GM12878 (cell line): Measurements from ENCODE around the gene PACS1.

Source experiments
- HDAC2 ChIP-seq: fragments of 200-600 bp; sonication (generic); IDR thresholded peaks from 2 replicates; pipeline ENCODE4 v1.6.1; 2017
- HDGF ChIP-seq: fragments of 450-650 bp; IDR thresholded peaks from 2 replicates; pipeline ENCODE4 v1.6.1; 2016; ENCODE audit warnings: antibody characterized with exemption
- MYC ChIP-seq: IDR thresholded peaks from 2 replicates; pipeline ENCODE4 v1.6.1; 2011; ENCODE audit warnings: mild to moderate bottlenecking, low read length, moderate library complexity, inconsistent platforms; ENCODE audit not compliant: insufficient read depth, insufficient replicate concordance, insufficient read length, severe bottlenecking
- POLR2A ChIP-seq: IDR thresholded peaks from 2 replicates; pipeline ENCODE4 v1.6.1; 2011; ENCODE audit warnings: low read depth, mild to moderate bottlenecking, low read length
- RBBP5 ChIP-seq: fragments of 200-600 bp; sonication (generic); conservative IDR thresholded peaks from 2 replicates; pipeline ENCODE4 v1.6.1; 2016
- RFX5 ChIP-seq: IDR thresholded peaks from 2 replicates; pipeline ENCODE4 v1.6.1; 2011; ENCODE audit warnings: low read depth, low read length, improper control_type of control experiment
- SP1 ChIP-seq: IDR thresholded peaks from one replicate; pipeline ENCODE4 v1.6.1; 2011; ENCODE audit warnings: low read depth, low read length
- STAT3 ChIP-seq: IDR thresholded peaks from 2 replicates; pipeline ENCODE4 v1.6.1; 2011; ENCODE audit warnings: low read depth, low read length, improper control_type of control experiment
- TCF3 ChIP-seq: IDR thresholded peaks from 2 replicates; pipeline ENCODE4 v1.6.1; 2012; ENCODE audit warnings: low read depth, mild to moderate bottlenecking, low read length, borderline replicate concordance; ENCODE audit not compliant: insufficient read depth
- TF ChIP-seq, protein P1 (sequence below), 3 experiments: IDR thresholded peaks in 2 of 3; conservative IDR thresholded peaks in 1 of 3; 2 replicates each; pipeline ENCODE4 v1.5.1; 2011; ENCODE audit warnings: low read depth in 3 of 3, low read length in 3 of 3, mild to moderate bottlenecking in 3 of 3, control low read depth in 2 of 3, moderate library complexity in 2 of 3, inconsistent platforms in 1 of 3, mixed read lengths in 1 of 3; ENCODE audit not compliant: control insufficient read depth in 2 of 3, insufficient read depth in 1 of 3; ENCODE audit errors: extremely low read depth in 1 of 3
- TF ChIP-seq, protein P2 (sequence below): fragments of 450-650 bp; IDR thresholded peaks from 2 replicates; pipeline ENCODE4 v1.6.1; 2016; ENCODE audit warnings: mild to moderate bottlenecking
- TF ChIP-seq, protein P3 (sequence below): IDR thresholded peaks from 2 replicates; pipeline ENCODE4 v1.6.1; 2011; ENCODE audit warnings: low read depth, mild to moderate bottlenecking, low read length, moderate library complexity, borderline replicate concordance; ENCODE audit errors: extremely low read depth
- TF ChIP-seq, protein P4 (sequence below): IDR thresholded peaks from 2 replicates; pipeline ENCODE4 v1.6.1; 2012; ENCODE audit warnings: mild to moderate bottlenecking, low read depth, low read length

DNA sequence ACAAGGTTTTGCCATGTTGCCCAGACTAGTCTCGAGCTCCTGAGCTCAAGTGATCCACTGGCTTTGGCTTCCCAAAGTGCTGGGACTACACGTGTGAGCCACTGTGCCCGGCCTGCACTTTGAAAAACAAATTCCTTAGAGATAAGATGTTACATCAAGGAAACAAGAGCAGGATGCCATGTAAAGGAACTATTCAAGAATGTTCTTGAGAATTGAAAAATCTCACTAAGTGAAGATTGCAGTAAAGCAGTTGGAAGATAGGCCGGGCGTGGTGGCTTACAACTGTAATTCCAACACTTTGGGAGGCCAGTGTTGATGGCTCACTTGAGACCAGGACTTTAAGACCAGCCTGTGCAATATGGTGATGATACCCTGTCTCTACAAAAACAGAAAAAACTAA, 88.1 kb downstream of the PACS1 start:
- TF ChIP-seq, protein P1, sequence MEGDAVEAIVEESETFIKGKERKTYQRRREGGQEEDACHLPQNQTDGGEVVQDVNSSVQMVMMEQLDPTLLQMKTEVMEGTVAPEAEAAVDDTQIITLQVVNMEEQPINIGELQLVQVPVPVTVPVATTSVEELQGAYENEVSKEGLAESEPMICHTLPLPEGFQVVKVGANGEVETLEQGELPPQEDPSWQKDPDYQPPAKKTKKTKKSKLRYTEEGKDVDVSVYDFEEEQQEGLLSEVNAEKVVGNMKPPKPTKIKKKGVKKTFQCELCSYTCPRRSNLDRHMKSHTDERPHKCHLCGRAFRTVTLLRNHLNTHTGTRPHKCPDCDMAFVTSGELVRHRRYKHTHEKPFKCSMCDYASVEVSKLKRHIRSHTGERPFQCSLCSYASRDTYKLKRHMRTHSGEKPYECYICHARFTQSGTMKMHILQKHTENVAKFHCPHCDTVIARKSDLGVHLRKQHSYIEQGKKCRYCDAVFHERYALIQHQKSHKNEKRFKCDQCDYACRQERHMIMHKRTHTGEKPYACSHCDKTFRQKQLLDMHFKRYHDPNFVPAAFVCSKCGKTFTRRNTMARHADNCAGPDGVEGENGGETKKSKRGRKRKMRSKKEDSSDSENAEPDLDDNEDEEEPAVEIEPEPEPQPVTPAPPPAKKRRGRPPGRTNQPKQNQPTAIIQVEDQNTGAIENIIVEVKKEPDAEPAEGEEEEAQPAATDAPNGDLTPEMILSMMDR (IDR thresholded peaks at IDR 0.05 in 2 of 3, conservative IDR thresholded peaks at IDR 0.05 in 1 of 3; ENCODE audit: control insufficient read depth in 2 of 3, extremely low read depth in 1 of 3, insufficient read depth in 1 of 3, low read depth in 3 of 3, low read length in 3 of 3) = no peak
- TF ChIP-seq TCF3 (no peak), SP1 (no peak), HDAC2 (no peak), HDGF (no peak), RBBP5 (no peak), POLR2A (no peak), MYC (no peak), RFX5 (no peak), STAT3 (no peak)
- TF ChIP-seq, protein P2, sequence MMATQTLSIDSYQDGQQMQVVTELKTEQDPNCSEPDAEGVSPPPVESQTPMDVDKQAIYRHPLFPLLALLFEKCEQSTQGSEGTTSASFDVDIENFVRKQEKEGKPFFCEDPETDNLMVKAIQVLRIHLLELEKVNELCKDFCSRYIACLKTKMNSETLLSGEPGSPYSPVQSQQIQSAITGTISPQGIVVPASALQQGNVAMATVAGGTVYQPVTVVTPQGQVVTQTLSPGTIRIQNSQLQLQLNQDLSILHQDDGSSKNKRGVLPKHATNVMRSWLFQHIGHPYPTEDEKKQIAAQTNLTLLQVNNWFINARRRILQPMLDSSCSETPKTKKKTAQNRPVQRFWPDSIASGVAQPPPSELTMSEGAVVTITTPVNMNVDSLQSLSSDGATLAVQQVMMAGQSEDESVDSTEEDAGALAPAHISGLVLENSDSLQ = no peak
- TF ChIP-seq, protein P3, sequence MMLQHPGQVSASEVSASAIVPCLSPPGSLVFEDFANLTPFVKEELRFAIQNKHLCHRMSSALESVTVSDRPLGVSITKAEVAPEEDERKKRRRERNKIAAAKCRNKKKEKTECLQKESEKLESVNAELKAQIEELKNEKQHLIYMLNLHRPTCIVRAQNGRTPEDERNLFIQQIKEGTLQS = no peak
- TF ChIP-seq, protein P4, sequence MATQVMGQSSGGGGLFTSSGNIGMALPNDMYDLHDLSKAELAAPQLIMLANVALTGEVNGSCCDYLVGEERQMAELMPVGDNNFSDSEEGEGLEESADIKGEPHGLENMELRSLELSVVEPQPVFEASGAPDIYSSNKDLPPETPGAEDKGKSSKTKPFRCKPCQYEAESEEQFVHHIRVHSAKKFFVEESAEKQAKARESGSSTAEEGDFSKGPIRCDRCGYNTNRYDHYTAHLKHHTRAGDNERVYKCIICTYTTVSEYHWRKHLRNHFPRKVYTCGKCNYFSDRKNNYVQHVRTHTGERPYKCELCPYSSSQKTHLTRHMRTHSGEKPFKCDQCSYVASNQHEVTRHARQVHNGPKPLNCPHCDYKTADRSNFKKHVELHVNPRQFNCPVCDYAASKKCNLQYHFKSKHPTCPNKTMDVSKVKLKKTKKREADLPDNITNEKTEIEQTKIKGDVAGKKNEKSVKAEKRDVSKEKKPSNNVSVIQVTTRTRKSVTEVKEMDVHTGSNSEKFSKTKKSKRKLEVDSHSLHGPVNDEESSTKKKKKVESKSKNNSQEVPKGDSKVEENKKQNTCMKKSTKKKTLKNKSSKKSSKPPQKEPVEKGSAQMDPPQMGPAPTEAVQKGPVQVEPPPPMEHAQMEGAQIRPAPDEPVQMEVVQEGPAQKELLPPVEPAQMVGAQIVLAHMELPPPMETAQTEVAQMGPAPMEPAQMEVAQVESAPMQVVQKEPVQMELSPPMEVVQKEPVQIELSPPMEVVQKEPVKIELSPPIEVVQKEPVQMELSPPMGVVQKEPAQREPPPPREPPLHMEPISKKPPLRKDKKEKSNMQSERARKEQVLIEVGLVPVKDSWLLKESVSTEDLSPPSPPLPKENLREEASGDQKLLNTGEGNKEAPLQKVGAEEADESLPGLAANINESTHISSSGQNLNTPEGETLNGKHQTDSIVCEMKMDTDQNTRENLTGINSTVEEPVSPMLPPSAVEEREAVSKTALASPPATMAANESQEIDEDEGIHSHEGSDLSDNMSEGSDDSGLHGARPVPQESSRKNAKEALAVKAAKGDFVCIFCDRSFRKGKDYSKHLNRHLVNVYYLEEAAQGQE = no peak
